B cell (primary cell): Measurements from ENCODE around the gene FUT3. TPM values are rescaled to one million over a fixed set of nuclear protein-coding genes. Genes with fewer than 3 reads are reported as not detected.

ENCODE experiments used
- ATAC-seq: fragments of 200-7000 bp; cut with Tn5 transposase; one replicate; pipeline ENCODE4 v1.10.0; 2021; ENCODE audit warnings: low read depth, mild to moderate bottlenecking, moderate number of reproducible peaks, moderate library complexity
- CTCF ChIA-PET: fragments of 350-600 bp; sonication (Branson Sonifier 250); formaldehyde crosslinking; loops from one replicate; lab custom pipeline; 2021; ENCODE audit warnings: antibody characterized with exemption, inconsistent platforms; lab: Charles Lee
- POLR2A ChIA-PET: fragments of 350-600 bp; sonication (Branson Sonifier 250); formaldehyde crosslinking; loops from one replicate; lab custom pipeline; 2021; ENCODE audit warnings: antibody characterized with exemption; lab: Charles Lee
- DNase-seq: peaks from one replicate; pipeline ENCODE4 v3.0.0; 2013
- H2AFZ ChIP-seq: 2 replicates; pipeline ENCODE4 v1.6.1; 2012; ENCODE audit warnings: mild to moderate bottlenecking, low read depth, low read length; ENCODE audit not compliant: insufficient read depth, poor library complexity, severe bottlenecking
- H3K27ac ChIP-seq, 2 donors: 1 replicate in 1 of 2; 2 replicates in 1 of 2; pipeline ENCODE4 v1.5.1; 2012 to 2013; ENCODE audit warnings: low read length in 2 of 2, mild to moderate bottlenecking in 2 of 2, moderate library complexity in 1 of 2
- H3K27me3 ChIP-seq, 4 experiments: fragments of 200-600 bp in 1 of 4; sonication (generic) in 1 of 4; replicated peaks in 1 of 4; 1 replicate in 2 of 4; 2 replicates in 2 of 4; pipeline versions ENCODE4 v1.6.1 to v1.7.0; 2013 to 2016; ENCODE audit warnings: low read length in 3 of 4, mild to moderate bottlenecking in 2 of 4, mixed read lengths in 1 of 4, moderate library complexity in 1 of 4; ENCODE audit not compliant: insufficient read depth in 4 of 4, control insufficient read depth in 3 of 4; ENCODE audit errors: control extremely low read depth in 1 of 4
- H3K36me3 ChIP-seq, 2 experiments: replicated peaks in 1 of 2; 1 replicate in 1 of 2; 2 replicates in 1 of 2; pipeline versions ENCODE4 v1.6.1 to v1.7.1; 2013; ENCODE audit warnings: low read length in 1 of 2; ENCODE audit not compliant: insufficient read depth in 2 of 2, control insufficient read depth in 1 of 2; ENCODE audit errors: control extremely low read depth in 1 of 2, extremely low read depth in 1 of 2
- H3K4me1 ChIP-seq, 2 donors: fragments of 200-600 bp in 1 of 2; sonication (generic) in 1 of 2; 1 replicate in 1 of 2; 2 replicates in 1 of 2; pipeline versions ENCODE4 v1.5.1 to v1.6.1; 2013 to 2017; ENCODE audit warnings: low read length in 2 of 2; ENCODE audit not compliant: control insufficient read depth in 2 of 2, insufficient read depth in 2 of 2
- H3K4me2 ChIP-seq: replicated peaks from 2 replicates; pipeline ENCODE3; 2012; ENCODE audit warnings: mild to moderate bottlenecking, low read depth, low read length; ENCODE audit not compliant: poor library complexity, severe bottlenecking
- H3K4me3 ChIP-seq, 5 experiments: fragments of 200-600 bp in 1 of 5; sonication (generic) in 1 of 5; 1 replicate in 3 of 5; 2 replicates in 2 of 5; pipeline versions ENCODE4 v1.5.1 to v1.7.0; 2011 to 2016; ENCODE audit warnings: low read length in 4 of 5, mild to moderate bottlenecking in 4 of 5, low read depth in 2 of 5, control low read depth in 1 of 5, moderate library complexity in 1 of 5; ENCODE audit not compliant: insufficient read depth in 1 of 5; ENCODE audit errors: control extremely low read depth in 1 of 5, extremely low read depth in 1 of 5
- H3K79me2 ChIP-seq: fragments of 200-600 bp; sonication (generic); one replicate; pipeline ENCODE4 v1.6.0; 2016; ENCODE audit warnings: low read length; ENCODE audit not compliant: control insufficient read depth, insufficient read depth
- H3K9ac ChIP-seq: fragments of 200-600 bp; sonication (generic); 2 replicates; pipeline ENCODE4 v1.6.1; 2017; ENCODE audit warnings: mild to moderate bottlenecking, low read length, moderate library complexity
- H3K9me3 ChIP-seq, 3 donors: one replicate each; pipeline versions ENCODE4 v1.6.1 to v1.7.1; 2013; ENCODE audit warnings: low read length in 2 of 3; ENCODE audit not compliant: control insufficient read depth in 2 of 3, insufficient read depth in 1 of 3; ENCODE audit errors: control extremely low read depth in 1 of 3
- H4K20me1 ChIP-seq: 2 replicates; pipeline ENCODE4 v1.6.0; 2012; ENCODE audit warnings: mild to moderate bottlenecking, low read length; ENCODE audit not compliant: insufficient read depth, control insufficient read depth, poor library complexity, severe bottlenecking
- H3K27ac Mint-ChIP-seq: one replicate; pipeline ENCODE4 v1.8.0; 2021; ENCODE audit warnings: mixed read lengths
- H3K27me3 Mint-ChIP-seq: one replicate; pipeline ENCODE4 v1.8.0; 2021; ENCODE audit warnings: mixed read lengths
- H3K4me1 Mint-ChIP-seq: one replicate; pipeline ENCODE4 v1.8.0; 2021; ENCODE audit warnings: mixed read lengths
- H3K4me3 Mint-ChIP-seq: one replicate; pipeline ENCODE4 v1.8.0; 2021; ENCODE audit warnings: mixed read lengths
- H3K9me3 Mint-ChIP-seq: one replicate; pipeline ENCODE4 v1.8.0; 2022; ENCODE audit warnings: mixed read lengths; ENCODE audit not compliant: insufficient read depth
- CTCF ChIP-seq: fragments of 200-600 bp; IDR thresholded peaks from one replicate; pipeline ENCODE4 v1.8.0; 2022; ENCODE audit warnings: antibody characterized with exemption, mild to moderate bottlenecking
- EZH2 ChIP-seq: IDR thresholded peaks from 2 replicates; pipeline ENCODE4 v1.6.1; 2012; ENCODE audit warnings: borderline replicate concordance, low read depth, mild to moderate bottlenecking, moderate library complexity, low read length; ENCODE audit not compliant: insufficient read depth, poor library complexity, severe bottlenecking
- WGBS: methylation state at CpG from one replicate; pipeline ENCODE4 v1.1.5; 2013; ENCODE audit warnings: missing lambda C conversion rate; ENCODE audit not compliant: insufficient coverage; 5-methylcytosine and 5-hydroxymethylcytosine counted together
- intact Hi-C: fragments of 100-400 bp; cut with micrococcal nuclease; formaldehyde crosslinking; loops from one replicate; pipeline ENCODE4 v1.10.0; 2022
- polyA plus RNA-seq: library from polyadenylated mRNA; depleted of rRNA; stranded (reverse); fragments of >200 nt; gene quantifications from 2 replicates; pipeline ENCODE4 v1.2.3, GENCODE V29; 2012
- total RNA-seq, 2 donors: library from RNA; stranded (reverse); fragments of 120-200 nt in 1 of 2; gene quantifications; 1 replicate in 1 of 2; 2 replicates in 1 of 2; pipeline versions ENCODE4 v1.2.3 to v1.2.4, GENCODE V29; 2013 to 2022

Gene FUT3
- total and polyA plus RNA-seq, 2 donors (not counting 1 experiment from before 2014, with no cell fraction given) = not detected

DNA sequence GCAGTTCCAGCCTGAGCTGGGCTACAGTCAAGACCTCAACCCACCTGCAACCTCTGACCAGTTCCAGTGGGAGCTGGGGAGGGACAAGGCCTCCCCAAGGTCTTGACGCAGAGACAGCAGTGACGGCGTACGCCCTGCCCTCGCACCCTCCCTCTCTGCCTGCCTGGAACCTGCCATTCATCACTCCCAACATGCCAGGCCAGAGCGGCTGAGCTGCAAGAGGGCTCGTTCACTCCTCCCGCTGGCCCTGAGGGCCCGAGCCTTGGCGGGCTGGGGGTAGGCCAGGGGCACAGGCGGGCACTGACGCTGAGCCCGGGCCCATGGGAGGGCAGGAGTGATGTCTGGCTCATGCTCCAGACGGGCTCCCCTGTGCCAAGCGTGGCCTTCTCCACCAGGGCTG, 44.2 kb upstream of the FUT3 start:
- Mint-ChIP-seq H3K4me3 (no peak overlapping the region), H3K4me1 (peaks cover 4% of the 10 kb centered on the region), H3K27me3 (no peaks in the 10 kb centered on the region), H3K27ac (no peak overlapping the region), H3K9me3 (no peaks in the 10 kb centered on the region)
- H4K20me1 ChIP-seq = peaks cover 43% of the 10 kb centered on the region
- ChIA-PET POLR2A (no interaction called here), CTCF (no interaction called here)
- ATAC-seq = no peak
- H3K27ac ChIP-seq = no peak overlapping the region
- 86% methylated on average over 15 of the region's 15 CpGs for WGBS
- H3K9ac ChIP-seq = no peak overlapping the region
- H3K9me3 ChIP-seq = peaks cover 0 to 12% (median 0%) of the 10 kb centered on the region in 3 donors
- intact Hi-C loops = no loop called here
- TF ChIP-seq CTCF = no peak
- no peak overlapping the region for H3K4me3 ChIP-seq
- H2AFZ ChIP-seq = no peak overlapping the region
- peaks cover 0 to 17% (median 3%) of the 10 kb centered on the region in 4 experiments for H3K27me3 ChIP-seq
- peaks cover 0 to 13% of the 10 kb centered on the region in 2 experiments for H3K36me3 ChIP-seq
- peaks cover 0 to 4% of the 10 kb centered on the region in 2 donors for H3K4me1 ChIP-seq
- H3K4me2 ChIP-seq = no peak overlapping the region
- no peak for DNase-seq
- peaks cover 14% of the 10 kb centered on the region for H3K79me2 ChIP-seq

DNA sequence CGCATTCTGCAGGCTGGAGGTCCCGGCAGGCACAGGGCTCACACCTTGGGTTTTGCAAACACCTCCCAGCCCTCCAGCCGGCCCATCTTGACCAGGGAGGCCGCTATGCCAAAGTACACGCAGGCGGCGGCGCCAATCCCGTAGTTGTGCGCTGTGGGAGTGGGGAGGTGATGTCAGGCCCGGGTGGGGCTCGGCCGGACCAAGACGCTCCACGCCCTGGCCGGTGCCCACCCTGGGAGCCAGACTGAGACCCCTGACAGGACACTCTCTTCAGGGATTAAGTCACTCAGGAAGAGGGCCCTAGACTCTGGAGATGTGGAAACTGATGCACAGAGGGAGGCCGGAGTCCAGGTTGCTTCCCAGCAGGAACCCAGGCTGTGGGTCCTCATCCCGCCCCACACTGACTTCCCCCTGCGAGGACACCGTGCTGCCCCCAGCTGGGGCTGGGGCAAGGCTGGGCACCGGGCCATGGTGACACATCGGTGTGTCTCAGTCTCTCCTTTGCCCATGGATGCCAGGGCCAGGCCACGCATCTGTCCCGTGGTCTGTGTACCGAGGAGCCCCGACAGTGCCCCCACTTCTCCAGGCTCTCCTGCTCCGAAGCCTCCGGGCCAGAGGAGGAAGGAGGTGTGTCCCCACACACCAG, 43.6 kb upstream of the FUT3 start:
- Histone ChIP-seq H3K79me2 (peaks cover 9% of the 10 kb centered on the region), H3K27me3 (peaks cover 0 to 21% (median 3%) of the 10 kb centered on the region in 4 experiments), H3K9ac (no peak overlapping the region), H3K4me2 (no peak overlapping the region), H3K27ac (no peak overlapping the region), H2AFZ (no peak overlapping the region), H3K4me1 (peaks cover 0 to 4% of the 10 kb centered on the region in 2 donors), H4K20me1 (peaks cover 38% of the 10 kb centered on the region), H3K4me3 (no peak overlapping the region), H3K36me3 (peaks cover 0 to 9% of the 10 kb centered on the region in 2 experiments), H3K9me3 (peaks cover 0 to 12% (median 0%) of the 10 kb centered on the region in 3 donors)
- WGBS = 92% methylated on average over 21 of the region's 28 CpGs
- CTCF ChIA-PET = no interaction called here
- Mint-ChIP-seq H3K27ac (no peak overlapping the region), H3K9me3 (no peaks in the 10 kb centered on the region), H3K27me3 (no peaks in the 10 kb centered on the region), H3K4me3 (no peak overlapping the region), H3K4me1 (no peaks in the 10 kb centered on the region)
- POLR2A ChIA-PET = no interaction called here
- intact Hi-C loops = no loop called here
- DNase-seq (no peak), ATAC-seq (no peak)
- TF ChIP-seq EZH2 (no peak), CTCF (no peak)
